Measurements from ENCODE around the gene PIGP. TPM values are rescaled to one million over a fixed set of nuclear protein-coding genes. Genes with fewer than 3 reads are reported as not detected.

The PIGP gene
- total and polyA plus RNA-seq, 9 of the 15 experiments (the other 6 are each of a cell fraction or from before 2014, with no cell fraction given): 18.3 to 122 (median 35.6) TPM

GRCh38 chr21:37073417-37074196, 736 bp upstream of the PIGP start (continued):
- TF ChIP-seq SP1 (CRISPR knock-in tag; IDR thresholded peaks at IDR 0.05) (peak; percentile 63), BRD9 (IDR thresholded peaks at IDR 0.05; ENCODE audit: low read depth, partially characterized antibody) (peak; percentile 65), NCOA6 (IDR thresholded peaks at IDR 0.05) (no peak), HDAC8 (tag; IDR thresholded peaks at IDR 0.05) (peak; percentile 44; the same call in 1 of the 2 replicates), POLR2AphosphoS2 (IDR thresholded peaks at IDR 0.05; ENCODE audit: low read length) (no peak), CREM (IDR thresholded peaks at IDR 0.05; ENCODE audit: low read depth) (peak; percentile 31; the same call in 1 of the 2 replicates), ZNF347 (CRISPR knock-in tag; IDR thresholded peaks at IDR 0.05; ENCODE audit: low read depth) (no peak), RB1 (IDR thresholded peaks at IDR 0.05; ENCODE audit: low read depth) (peak; percentile 31; the same call in 1 of the 2 replicates), ZNF398 (CRISPR knock-in tag; IDR thresholded peaks at IDR 0.05) (no peak), XRCC3 (IDR thresholded peaks at IDR 0.05) (no peak), NONO (IDR thresholded peaks at IDR 0.05; ENCODE audit: low read depth in 2 of 2, low read length in 1 of 2) (peak in 1 of 2 experiments; percentile 87; a peak in 2 of 4 replicates), ZNF785 (CRISPR knock-in tag; IDR thresholded peaks at IDR 0.05) (no peak), MAZ (CRISPR knock-in tag; conservative IDR thresholded peaks at IDR 0.05 in 1 of 2, IDR thresholded peaks at IDR 0.05 in 1 of 2) (no peak; a peak in 1 of 4 replicates), ZBTB8A (IDR thresholded peaks at IDR 0.05; ENCODE audit: partially characterized antibody) (no peak), TAL1 (IDR thresholded peaks at IDR 0.05) (no peak), HDAC3 (IDR thresholded peaks at IDR 0.05; ENCODE audit: borderline replicate concordance, partially characterized antibody) (no peak), MLX (CRISPR knock-in tag; conservative IDR thresholded peaks at IDR 0.05) (no peak), ZNF584 (CRISPR knock-in tag; IDR thresholded peaks at IDR 0.05; ENCODE audit: low read depth) (no peak), KLF6 (CRISPR knock-in tag; IDR thresholded peaks at IDR 0.05; ENCODE audit: borderline replicate concordance) (peak; percentile 16; the same call in 1 of the 2 replicates), SIRT6 (IDR thresholded peaks at IDR 0.05; ENCODE audit: low read depth, low read length) (no peak)
- TF ChIP-seq, protein P1, sequence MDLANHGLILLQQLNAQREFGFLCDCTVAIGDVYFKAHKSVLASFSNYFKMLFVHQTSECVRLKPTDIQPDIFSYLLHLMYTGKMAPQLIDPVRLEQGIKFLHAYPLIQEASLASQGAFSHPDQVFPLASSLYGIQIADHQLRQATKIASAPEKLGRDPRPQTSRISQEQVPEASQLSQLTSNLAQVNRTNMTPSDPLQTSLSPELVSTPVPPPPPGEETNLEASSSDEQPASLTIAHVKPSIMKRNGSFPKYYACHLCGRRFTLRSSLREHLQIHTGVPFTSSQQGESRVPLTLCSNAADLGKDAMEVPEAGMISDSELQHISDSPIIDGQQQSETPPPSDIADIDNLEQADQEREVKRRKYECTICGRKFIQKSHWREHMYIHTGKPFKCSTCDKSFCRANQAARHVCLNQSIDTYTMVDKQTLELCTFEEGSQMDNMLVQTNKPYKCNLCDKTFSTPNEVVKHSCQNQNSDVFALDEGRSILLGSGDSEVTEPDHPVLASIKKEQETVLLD (IDR thresholded peaks at IDR 0.05): peak; percentile 93
- TF ChIP-seq, protein P2, sequence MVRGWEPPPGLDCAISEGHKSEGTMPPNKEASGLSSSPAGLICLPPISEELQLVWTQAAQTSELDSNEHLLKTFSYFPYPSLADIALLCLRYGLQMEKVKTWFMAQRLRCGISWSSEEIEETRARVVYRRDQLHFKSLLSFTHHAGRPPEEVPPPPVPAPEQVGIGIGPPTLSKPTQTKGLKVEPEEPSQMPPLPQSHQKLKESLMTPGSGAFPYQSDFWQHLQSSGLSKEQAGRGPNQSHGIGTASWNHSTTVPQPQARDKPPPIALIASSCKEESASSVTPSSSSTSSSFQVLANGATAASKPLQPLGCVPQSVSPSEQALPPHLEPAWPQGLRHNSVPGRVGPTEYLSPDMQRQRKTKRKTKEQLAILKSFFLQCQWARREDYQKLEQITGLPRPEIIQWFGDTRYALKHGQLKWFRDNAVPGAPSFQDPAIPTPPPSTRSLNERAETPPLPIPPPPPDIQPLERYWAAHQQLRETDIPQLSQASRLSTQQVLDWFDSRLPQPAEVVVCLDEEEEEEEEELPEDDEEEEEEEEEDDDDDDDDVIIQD (CRISPR knock-in tag; IDR thresholded peaks at IDR 0.05): 0 out of 2 replicates have a peak, but pooled peaks have one; percentile 8

Data from K562 (cell line).